ENCODE results near the gene LRRC40.
"Not testable (repeated sequence)": the region's sequence is repeated elsewhere in the genome, so short reads cannot be mapped to it uniquely, and the experiment has no call there.

The LRRC40 gene

GRCh38 chr1:70190180-70190579 lies 15.2 kb downstream of the LRRC40 start:
- H3K27me3 Mint-ChIP-seq (ENCODE audit: low read depth): peaks cover 3% of the 10 kb centered on the region
- H3K9me3 Mint-ChIP-seq: no peaks in the 10 kb centered on the region
- H3K4me3 Mint-ChIP-seq: no peak overlapping the region
- no peak overlapping the region for H3K27ac Mint-ChIP-seq
- H3K4me1 Mint-ChIP-seq: no peaks in the 10 kb centered on the region
- peaks cover 4% of the 10 kb centered on the region for H3K36me3 Mint-ChIP-seq (ENCODE audit: low read depth)
- no peak for TF ChIP-seq CTCF (IDR thresholded peaks at IDR 0.05; ENCODE audit: unreplicated experiment in 3 of 3)

DNA sequence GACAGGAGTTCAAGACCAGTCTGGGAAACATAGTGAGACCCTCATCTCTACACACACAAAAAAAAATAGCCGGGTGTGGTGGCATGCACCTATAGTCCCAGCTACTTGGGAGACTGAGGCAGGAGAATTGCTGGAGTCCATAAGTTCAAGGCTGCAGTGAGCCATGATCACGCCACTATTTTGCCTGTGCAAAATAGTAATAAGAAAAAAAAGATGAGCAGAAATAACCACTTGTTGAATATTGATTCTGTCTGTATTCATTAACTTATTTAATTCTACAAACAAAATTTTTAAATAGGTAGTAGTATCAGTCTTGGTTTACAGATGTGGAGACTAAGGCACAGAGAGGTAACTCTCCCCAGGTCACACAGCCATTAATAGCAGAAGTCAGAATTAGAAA lies 16.9 kb downstream of the LRRC40 start:
- H3K36me3 Mint-ChIP-seq (ENCODE audit: low read depth): peaks cover 8% of the 10 kb centered on the region
- no peaks in the 10 kb centered on the region for H3K4me1 Mint-ChIP-seq
- H3K9me3 Mint-ChIP-seq: no peaks in the 10 kb centered on the region
- H3K27ac Mint-ChIP-seq: no peak overlapping the region
- H3K4me3 Mint-ChIP-seq: no peak overlapping the region
- no peak for TF ChIP-seq CTCF (IDR thresholded peaks at IDR 0.05; ENCODE audit: unreplicated experiment in 3 of 3)
- H3K27me3 Mint-ChIP-seq (ENCODE audit: low read depth): peaks cover 3% of the 10 kb centered on the region

- H3K9me3 Mint-ChIP-seq; H3K4me3 Mint-ChIP-seq; H3K27ac Mint-ChIP-seq; H3K4me1 Mint-ChIP-seq; H3K27me3 Mint-ChIP-seq (ENCODE audit: low read depth); H3K36me3 Mint-ChIP-seq (ENCODE audit: low read depth): not testable (repeated sequence)
Observed at GRCh38 chr1:70185181-70185580, 20.2 kb downstream of the LRRC40 start.

DNA sequence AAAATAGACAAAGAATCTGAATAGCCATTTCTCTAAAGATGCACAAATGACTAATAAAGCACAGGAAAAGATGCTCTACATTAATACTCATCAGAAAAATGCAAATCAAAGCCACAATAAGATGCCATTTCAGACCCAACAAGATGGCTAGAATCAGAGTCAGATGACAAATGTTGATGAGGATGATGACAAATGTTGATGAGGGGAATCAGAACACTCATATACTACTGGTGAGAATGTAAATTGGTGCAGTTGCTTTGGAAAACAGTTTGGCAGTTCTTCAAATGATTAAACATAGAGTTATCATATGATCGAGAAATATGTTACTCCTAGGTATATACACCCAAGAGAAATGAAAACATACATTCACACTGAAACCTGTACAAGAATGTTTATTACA lies 33.9 kb downstream of the LRRC40 start:
- TF ChIP-seq CTCF (IDR thresholded peaks at IDR 0.05; ENCODE audit: unreplicated experiment in 3 of 3): no peak
- no peaks in the 10 kb centered on the region for H3K9me3 Mint-ChIP-seq
- H3K4me3 Mint-ChIP-seq: no peak overlapping the region
- no peaks in the 10 kb centered on the region for H3K27me3 Mint-ChIP-seq (ENCODE audit: low read depth)
- H3K36me3 Mint-ChIP-seq (ENCODE audit: low read depth): peaks cover 41% of the 10 kb centered on the region
- no peaks in the 10 kb centered on the region for H3K4me1 Mint-ChIP-seq
- H3K27ac Mint-ChIP-seq: no peak overlapping the region

- H3K4me3 Mint-ChIP-seq: no peak overlapping the region
- H3K27ac Mint-ChIP-seq: no peak overlapping the region
- H3K36me3 Mint-ChIP-seq (ENCODE audit: low read depth): peaks cover 32% of the 10 kb centered on the region
- no peaks in the 10 kb centered on the region for H3K27me3 Mint-ChIP-seq (ENCODE audit: low read depth)
- no peaks in the 10 kb centered on the region for H3K9me3 Mint-ChIP-seq
- no peak for TF ChIP-seq CTCF (IDR thresholded peaks at IDR 0.05; ENCODE audit: unreplicated experiment in 3 of 3)
- no peaks in the 10 kb centered on the region for H3K4me1 Mint-ChIP-seq
Observed at GRCh38 chr1:70169018-70169839, 36.1 kb downstream of the LRRC40 start.

DNA sequence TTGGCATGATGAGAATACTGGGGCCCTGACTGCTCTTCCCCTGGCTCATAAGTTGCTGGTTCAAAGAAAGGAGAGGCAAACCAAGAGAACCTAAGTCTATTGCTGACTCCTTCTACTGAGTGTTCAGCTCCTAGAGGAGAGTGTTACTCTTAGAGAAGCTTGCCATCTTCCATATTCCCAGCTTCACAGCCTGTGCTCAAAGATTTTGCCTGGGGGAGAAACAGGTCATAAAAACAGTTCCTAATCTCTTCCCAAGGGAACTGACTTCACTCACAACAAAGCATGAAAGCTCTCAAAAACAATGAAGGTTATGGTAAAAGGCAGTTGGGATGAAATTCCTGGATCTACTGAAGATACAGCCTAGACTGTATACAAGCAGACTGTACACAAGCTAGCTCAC lies 37.1 kb downstream of the LRRC40 start:
- Mint-ChIP-seq H3K27me3 (ENCODE audit: low read depth) (no peaks in the 10 kb centered on the region), H3K4me1 (no peaks in the 10 kb centered on the region)

More for the DNA sequence above, 37.1 kb downstream of the LRRC40 start:
- TF ChIP-seq CTCF (IDR thresholded peaks at IDR 0.05; ENCODE audit: unreplicated experiment in 3 of 3): no peak
- H3K9me3 Mint-ChIP-seq: no peaks in the 10 kb centered on the region
- H3K36me3 Mint-ChIP-seq (ENCODE audit: low read depth): peaks cover 31% of the 10 kb centered on the region
- no peak overlapping the region for H3K27ac Mint-ChIP-seq
- no peak overlapping the region for H3K4me3 Mint-ChIP-seq
